GM18951 (cell line): ENCODE results near the gene MAGI1.

ENCODE experiments used
- POLR2A ChIP-seq: IDR thresholded peaks from 4 replicates; pipeline ENCODE4 v1.6.1; 2011; ENCODE audit warnings: mild to moderate bottlenecking; ENCODE audit not compliant: insufficient read length, insufficient read depth; ENCODE audit errors: extremely low read depth
- in situ Hi-C: fragments of 300-500 bp; cut with MboI; formaldehyde crosslinking; loops from one replicate; pipeline ENCODE4 v1.12.0; 2022; ENCODE audit warnings: low sequenced_read_pairs, mixed read lengths, inconsistent platforms; ENCODE audit not compliant: unreplicated experiment

Gene MAGI1

DNA sequence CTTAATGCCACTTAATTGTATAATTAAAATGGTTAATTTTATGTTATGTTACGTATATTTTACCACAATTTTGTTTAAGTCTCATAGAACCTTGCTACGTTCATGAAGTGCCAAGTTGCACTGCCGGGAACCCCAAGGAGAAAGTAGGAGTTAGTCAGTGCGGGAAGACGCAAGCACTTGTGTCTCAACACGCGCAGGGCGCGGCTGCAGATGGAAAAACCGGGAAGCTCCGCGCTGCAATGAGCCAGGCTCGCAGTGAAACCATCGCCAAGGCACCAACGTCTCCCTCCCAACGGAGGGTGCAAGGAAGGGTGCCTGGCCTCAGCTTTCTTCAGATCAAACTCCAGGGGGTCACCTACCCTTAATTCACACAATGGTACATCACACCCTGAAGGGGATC, 21.6 kb downstream of the MAGI1 start:
- no peak for TF ChIP-seq POLR2A
- in situ Hi-C loops: no loop called here

- no peak for TF ChIP-seq POLR2A
- in situ Hi-C loops: no loop called here
Measured at GRCh38 chr3:66015841-66016240, 22.9 kb downstream of the MAGI1 start.

- in situ Hi-C loops: no loop called here
- TF ChIP-seq POLR2A: no peak
Measured at GRCh38 chr3:66014651-66015050, 24.1 kb downstream of the MAGI1 start.

DNA sequence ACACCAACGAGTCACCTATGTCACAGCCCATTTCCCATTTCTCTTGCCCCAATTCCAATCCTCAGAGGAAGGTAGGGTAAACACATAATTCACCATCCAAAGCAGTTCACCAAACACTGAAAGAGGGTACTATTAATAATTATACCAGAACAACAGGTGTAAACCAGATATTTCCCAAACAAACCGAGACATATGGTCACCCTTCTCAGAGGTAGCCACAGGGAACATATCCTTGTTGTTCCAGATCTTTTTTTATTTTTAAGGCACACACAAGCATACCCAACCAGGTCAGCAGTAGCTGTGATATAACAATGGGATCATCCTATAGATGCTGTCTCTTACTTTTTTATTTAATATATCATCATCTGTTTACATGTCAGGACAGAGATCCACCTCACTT, 24.7 kb downstream of the MAGI1 start:
- in situ Hi-C loops: no loop called here
- TF ChIP-seq POLR2A: no peak

GRCh38 chr3:66012711-66013110, 26.0 kb downstream of the MAGI1 start:
- TF ChIP-seq POLR2A: no peak
- in situ Hi-C loops: no loop called here

- no peak for TF ChIP-seq POLR2A
- in situ Hi-C loops: no loop called here
Measured at GRCh38 chr3:66010739-66011655, 27.7 kb downstream of the MAGI1 start.

DNA sequence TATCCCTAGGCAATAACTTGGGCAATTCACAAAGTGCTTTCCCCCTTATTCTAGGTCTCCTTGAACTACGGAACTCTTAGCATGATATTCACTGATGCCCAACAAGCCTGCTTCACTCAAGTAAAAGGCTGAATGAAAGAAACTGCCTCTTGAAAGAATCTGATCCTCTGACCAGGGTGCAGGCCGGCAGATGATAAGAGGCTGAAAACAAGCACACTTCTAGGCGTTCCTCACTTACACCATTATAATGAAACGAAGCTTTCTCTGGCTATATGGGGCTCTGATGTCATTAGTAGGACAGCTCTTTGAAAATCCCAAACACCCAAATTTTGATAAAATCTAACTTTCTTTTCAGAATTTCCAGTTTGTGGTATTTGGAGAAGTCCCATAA, 28.4 kb downstream of the MAGI1 start:
- no peak for TF ChIP-seq POLR2A
- in situ Hi-C loops: no loop called here

GRCh38 chr3:66004244-66004643, 34.5 kb downstream of the MAGI1 start:
- TF ChIP-seq POLR2A: no peak
- in situ Hi-C loops: no loop called here

DNA sequence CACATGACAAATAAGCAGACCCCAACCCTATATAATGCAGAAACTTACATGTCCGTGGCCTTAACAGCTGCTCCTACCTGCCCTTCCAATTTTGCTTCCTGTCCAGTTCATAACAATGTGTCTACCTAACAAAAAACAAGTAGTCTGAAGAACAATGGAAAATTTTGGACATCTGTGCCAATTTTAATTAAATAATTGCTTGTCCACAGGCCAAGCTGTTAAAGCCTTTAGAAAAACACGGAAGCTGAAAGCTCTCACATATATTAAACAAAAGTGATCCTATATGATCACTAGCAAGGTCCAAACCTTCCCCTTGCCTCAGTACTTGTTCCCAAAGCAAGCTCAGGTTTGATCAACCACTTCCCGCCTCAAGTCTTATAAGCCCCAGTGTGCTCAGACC, 37.1 kb downstream of the MAGI1 start:
- no peak for TF ChIP-seq POLR2A
- in situ Hi-C loops: no loop called here

GRCh38 chr3:66000506-66000905, 38.2 kb downstream of the MAGI1 start:
- in situ Hi-C loops: no loop called here
- TF ChIP-seq POLR2A: no peak

- in situ Hi-C loops: no loop called here
- no peak for TF ChIP-seq POLR2A
Measured at GRCh38 chr3:65999606-66000005, 39.1 kb downstream of the MAGI1 start.

- TF ChIP-seq POLR2A: no peak
- in situ Hi-C loops: no loop called here
Measured at GRCh38 chr3:65996589-65996988, 42.1 kb downstream of the MAGI1 start.

DNA sequence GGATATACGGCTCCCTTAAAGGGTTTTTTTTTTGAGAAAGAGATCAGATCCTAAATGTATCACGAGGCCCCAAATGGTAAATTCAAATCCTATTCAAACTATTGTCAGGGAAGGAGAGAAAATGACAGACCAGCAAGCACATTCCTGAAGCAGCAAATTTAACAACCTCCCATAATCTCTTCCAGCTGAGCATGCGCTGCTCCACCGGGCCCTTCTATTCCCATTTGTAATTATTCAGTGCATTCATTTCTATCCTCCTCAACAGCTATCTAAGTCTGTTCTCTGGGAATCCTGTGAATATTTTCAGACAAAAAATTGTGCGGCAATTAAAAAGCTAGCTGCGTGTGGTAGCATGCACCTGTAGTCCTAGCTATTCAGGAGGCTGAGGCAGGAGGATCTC, 43.2 kb downstream of the MAGI1 start:
- in situ Hi-C loops: no loop called here
- no peak for TF ChIP-seq POLR2A

- in situ Hi-C loops: no loop called here
- no peak for TF ChIP-seq POLR2A
Measured at GRCh38 chr3:65995030-65995429, 43.7 kb downstream of the MAGI1 start.
